Ishikawa (cell line): ENCODE data around the gene RRP1.

Experiments
- CEBPB ChIP-seq: IDR thresholded peaks from 2 replicates; pipeline ENCODE4 v1.6.1; 2012
- CREB1 ChIP-seq: IDR thresholded peaks from 2 replicates; pipeline ENCODE4 v1.6.1; 2012; ENCODE audit warnings: low read depth
- EGR1 ChIP-seq: IDR thresholded peaks from 2 replicates; pipeline ENCODE4 v1.6.1; 2012
- EP300 ChIP-seq: IDR thresholded peaks from 2 replicates; pipeline ENCODE4 v1.6.1; 2012; ENCODE audit warnings: borderline replicate concordance
- FOXM1 ChIP-seq: IDR thresholded peaks from 2 replicates; pipeline ENCODE4 v1.6.1; 2012; ENCODE audit warnings: low read depth, borderline replicate concordance
- MAX ChIP-seq: IDR thresholded peaks from 2 replicates; pipeline ENCODE4 v1.6.1; 2012
- NFIC ChIP-seq: IDR thresholded peaks from 2 replicates; pipeline ENCODE4 v1.6.1; 2012
- RAD21 ChIP-seq: IDR thresholded peaks from 2 replicates; pipeline ENCODE4 v1.6.1; 2012; ENCODE audit warnings: low read depth
- REST ChIP-seq: IDR thresholded peaks from 2 replicates; pipeline ENCODE4 v1.6.1; 2012; ENCODE audit warnings: low read depth, mild to moderate bottlenecking
- TAF1 ChIP-seq: IDR thresholded peaks from 2 replicates; pipeline ENCODE4 v1.6.1; 2012; ENCODE audit warnings: low read depth, mild to moderate bottlenecking
- TCF12 ChIP-seq: IDR thresholded peaks from 2 replicates; pipeline ENCODE4 v1.6.1; 2012; ENCODE audit warnings: low read depth
- TEAD4 ChIP-seq: IDR thresholded peaks from 2 replicates; pipeline ENCODE4 v1.6.1; 2012
- USF1 ChIP-seq: IDR thresholded peaks from 2 replicates; pipeline ENCODE4 v1.6.1; 2012
- YY1 ChIP-seq: IDR thresholded peaks from 2 replicates; pipeline ENCODE4 v1.6.1; 2012; ENCODE audit warnings: low read depth
- ZBTB7A ChIP-seq: IDR thresholded peaks from 2 replicates; pipeline ENCODE4 v1.6.1; 2012; ENCODE audit warnings: low read depth

The RRP1 gene

GRCh38 chr21:43741423-43742096 lies 47.8 kb upstream of the RRP1 start:
- TF ChIP-seq YY1 (no peak), CREB1 (no peak), EGR1 (no peak), REST (no peak), CEBPB (no peak), TAF1 (no peak), USF1 (no peak), MAX (no peak), NFIC (no peak), TEAD4 (no peak), TCF12 (no peak), ZBTB7A (no peak; the same call in 1 of the 2 replicates), RAD21 (no peak), EP300 (no peak), FOXM1 (no peak)

- TF ChIP-seq REST (no peak), TAF1 (no peak), RAD21 (no peak), ZBTB7A (no peak), TCF12 (no peak), CREB1 (no peak), CEBPB (no peak), YY1 (no peak), EGR1 (no peak), MAX (no peak)
These were observed 45.4 kb upstream of the RRP1 start for GRCh38 chr21:43743947-43744346.

GRCh38 chr21:43744725-43745124 lies 44.7 kb upstream of the RRP1 start:
- TF ChIP-seq TEAD4 (no peak), EGR1 (no peak), FOXM1 (no peak)

- TF ChIP-seq FOXM1, result no peak
- TF ChIP-seq YY1, result no peak
- TF ChIP-seq EP300, result no peak
- TF ChIP-seq RAD21, result no peak
- no peak for TF ChIP-seq USF1
- TF ChIP-seq ZBTB7A, result no peak
- TF ChIP-seq REST, result no peak
- TF ChIP-seq TEAD4, result no peak
- no peak for TF ChIP-seq TCF12
- no peak for TF ChIP-seq EGR1
- no peak for TF ChIP-seq NFIC
- TF ChIP-seq CREB1, result no peak
- TF ChIP-seq MAX, result no peak
- no peak for TF ChIP-seq TAF1
- TF ChIP-seq CEBPB, result no peak
These were observed 43.4 kb upstream of the RRP1 start for GRCh38 chr21:43745772-43746517.
